NCI-H2081 (cell line): ENCODE results near the gene MUC20.
"Not testable (repeated sequence)": the region's sequence is repeated elsewhere in the genome, so short reads cannot be mapped to it uniquely, and the experiment has no call there.

ENCODE experiments used
- DNase-seq, 2 experiments: peaks; one replicate each; lab custom pipeline; 2025; lab: John Stamatoyannopoulos, UW

Gene MUC20

GRCh38 chr3:195720831-195721506 lies at the start of gene MUC20:
Gene MUC20, plus strand, starts transcription at chr3:195720978. Its CDS starts 30 bp downstream, at chr3:195721008.
- DNase-seq = not testable (repeated sequence)

- not testable (repeated sequence) for DNase-seq
Measured at GRCh38 chr3:195671283-195671682, 49.5 kb upstream of the MUC20 start.

GRCh38 chr3:195673711-195674110 lies 47.1 kb upstream of the MUC20 start:
- not testable (repeated sequence) for DNase-seq

GRCh38 chr3:195678391-195679015 lies 42.3 kb upstream of the MUC20 start:
- DNase-seq = not testable (repeated sequence)

- not testable (repeated sequence) for DNase-seq
Measured at GRCh38 chr3:195680690-195681089, 40.1 kb upstream of the MUC20 start.

GRCh38 chr3:195681458-195682103 lies 39.2 kb upstream of the MUC20 start:
- DNase-seq = not testable (repeated sequence)

- DNase-seq = not testable (repeated sequence)
Measured at GRCh38 chr3:195682104-195682742, 38.6 kb upstream of the MUC20 start.

GRCh38 chr3:195683722-195684526 lies 36.9 kb upstream of the MUC20 start:
- DNase-seq = not testable (repeated sequence)

GRCh38 chr3:195684527-195685257 lies 36.1 kb upstream of the MUC20 start:
- DNase-seq = not testable (repeated sequence)

GRCh38 chr3:195686537-195687208 lies 34.1 kb upstream of the MUC20 start:
- not testable (repeated sequence) for DNase-seq

- DNase-seq = not testable (repeated sequence)
Measured at GRCh38 chr3:195687209-195687760, 33.5 kb upstream of the MUC20 start.

- DNase-seq = not testable (repeated sequence)
Measured at GRCh38 chr3:195688471-195689183, 32.2 kb upstream of the MUC20 start.

GRCh38 chr3:195689184-195690070 lies 31.4 kb upstream of the MUC20 start:
- DNase-seq = not testable (repeated sequence)

- no peak for DNase-seq
Measured at GRCh38 chr3:195690951-195691350, 29.8 kb upstream of the MUC20 start.

GRCh38 chr3:195691596-195692353 lies 29.0 kb upstream of the MUC20 start:
- not testable (repeated sequence) for DNase-seq

GRCh38 chr3:195692354-195692685 lies 28.5 kb upstream of the MUC20 start:
- DNase-seq = no peak

- no peak for DNase-seq
Measured at GRCh38 chr3:195692781-195693427, 27.9 kb upstream of the MUC20 start.
